ENCODE results near the gene PCSK5. TPM values are rescaled to one million over a fixed set of nuclear protein-coding genes. Genes with fewer than 3 reads are reported as not detected.

PCSK5 gene
- total RNA-seq, 1 experiment from 2014 or later = 7.5 TPM

DNA sequence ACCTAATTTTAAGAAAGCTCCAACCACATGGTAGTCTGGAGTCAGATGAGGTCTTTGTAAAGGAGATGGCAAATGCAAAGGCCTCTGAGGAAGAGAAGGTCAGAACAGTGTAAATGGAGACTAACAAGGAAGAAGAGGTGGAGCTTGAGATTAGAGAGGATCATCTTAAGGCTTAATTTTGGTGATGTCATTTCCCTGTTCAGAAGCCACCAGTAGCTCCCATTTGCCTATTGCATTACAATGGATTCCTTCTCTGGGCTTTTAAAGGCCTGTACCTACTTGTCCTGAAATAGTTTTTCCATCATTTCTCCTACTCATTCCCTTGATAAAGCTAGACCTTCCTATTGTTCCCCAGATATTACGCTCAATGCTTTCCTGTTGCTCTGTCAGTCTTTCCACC is 16.1 kb downstream of the PCSK5 start:
- Histone ChIP-seq H2BK120ac (ENCODE audit: low read depth, low read length, poor library complexity, severe bottlenecking) (no peak overlapping the region), H3K14ac (ENCODE audit: insufficient read depth, low read length) (no peak overlapping the region), H3K9me3 (ENCODE audit: control insufficient read depth, low read depth, low read length) (no peaks in the 10 kb centered on the region), H2BK15ac (ENCODE audit: low read depth, low read length) (no peak overlapping the region), H3T11ph (ENCODE audit: low read length) (no peak overlapping the region), H3K18ac (ENCODE audit: insufficient read length, low read depth, low read length) (no peak overlapping the region), H3K79me1 (ENCODE audit: insufficient read depth, low read depth, low read length, poor library complexity, severe bottlenecking) (no peaks in the 10 kb centered on the region), H3K4me1 (ENCODE audit: insufficient read depth, low read length) (peaks cover 6% of the 10 kb centered on the region; the same call in 1 of the 2 replicates), H3K79me2 (ENCODE audit: insufficient read depth, low read length) (peaks cover 10% of the 10 kb centered on the region; the same call in 1 of the 2 replicates), H2BK5ac (ENCODE audit: insufficient read length, low read length) (no peak overlapping the region), H3K23me2 (ENCODE audit: insufficient read length, low read depth, low read length, poor library complexity, severe bottlenecking) (no peaks in the 10 kb centered on the region), H2BK12ac (ENCODE audit: insufficient read length, low read depth, low read length) (no peak overlapping the region), H3K4me2 (ENCODE audit: insufficient read depth, insufficient read length, low read length) (no peak overlapping the region), H4K8ac (replicated peaks; ENCODE audit: insufficient read length, low read depth, low read length) (no peak overlapping the region), H3K9ac (ENCODE audit: extremely low read depth, insufficient read length, low read length) (no peak overlapping the region), H4K20me1 (ENCODE audit: control insufficient read depth, insufficient read depth, insufficient read length) (no peaks in the 10 kb centered on the region), H4K91ac (ENCODE audit: insufficient read length, low read depth, low read length) (no peak overlapping the region), H3K56ac (ENCODE audit: insufficient read length, low read depth, low read length) (no peak overlapping the region), H4K5ac (ENCODE audit: insufficient read length, low read depth, low read length) (no peak overlapping the region), H3K27ac (ENCODE audit: insufficient read length, low read depth, low read length) (no peak overlapping the region), H3K23ac (ENCODE audit: insufficient read length, low read depth, low read length) (no peak overlapping the region), H2AK5ac (ENCODE audit: insufficient read length, low read length) (no peak overlapping the region), H2AFZ (ENCODE audit: low read length) (no peak overlapping the region), H2BK20ac (ENCODE audit: low read depth, low read length, poor library complexity, severe bottlenecking) (no peak overlapping the region), H3K27me3 (ENCODE audit: insufficient read depth, low read length) (no peaks in the 10 kb centered on the region), H3K4ac (ENCODE audit: low read depth, low read length) (no peak overlapping the region)
- TF ChIP-seq, protein P1, sequence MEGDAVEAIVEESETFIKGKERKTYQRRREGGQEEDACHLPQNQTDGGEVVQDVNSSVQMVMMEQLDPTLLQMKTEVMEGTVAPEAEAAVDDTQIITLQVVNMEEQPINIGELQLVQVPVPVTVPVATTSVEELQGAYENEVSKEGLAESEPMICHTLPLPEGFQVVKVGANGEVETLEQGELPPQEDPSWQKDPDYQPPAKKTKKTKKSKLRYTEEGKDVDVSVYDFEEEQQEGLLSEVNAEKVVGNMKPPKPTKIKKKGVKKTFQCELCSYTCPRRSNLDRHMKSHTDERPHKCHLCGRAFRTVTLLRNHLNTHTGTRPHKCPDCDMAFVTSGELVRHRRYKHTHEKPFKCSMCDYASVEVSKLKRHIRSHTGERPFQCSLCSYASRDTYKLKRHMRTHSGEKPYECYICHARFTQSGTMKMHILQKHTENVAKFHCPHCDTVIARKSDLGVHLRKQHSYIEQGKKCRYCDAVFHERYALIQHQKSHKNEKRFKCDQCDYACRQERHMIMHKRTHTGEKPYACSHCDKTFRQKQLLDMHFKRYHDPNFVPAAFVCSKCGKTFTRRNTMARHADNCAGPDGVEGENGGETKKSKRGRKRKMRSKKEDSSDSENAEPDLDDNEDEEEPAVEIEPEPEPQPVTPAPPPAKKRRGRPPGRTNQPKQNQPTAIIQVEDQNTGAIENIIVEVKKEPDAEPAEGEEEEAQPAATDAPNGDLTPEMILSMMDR (conservative IDR thresholded peaks at IDR 0.05) = no peak
- Mint-ChIP-seq H3K9me3 (no peaks in the 10 kb centered on the region), H3K27ac (peak overlapping the region in 1 of 3 experiments; percentile 12; a peak in 2 of 7 replicates), H3K4me1 (peaks cover 10 to 15% of the 10 kb centered on the region in 2 experiments), H3K4me3 (no peak overlapping the region), H3K27me3 (ENCODE audit: low read depth) (no peaks in the 10 kb centered on the region), H3K36me3 (ENCODE audit: insufficient read depth in 1 of 3, low read depth in 3 of 3) (no peaks in the 10 kb centered on the region; a peak in 1 of 7 replicates)
- WGBS (ENCODE audit: extremely low coverage, insufficient read length, low lambda C conversion rate) = no CpG with 5 or more reads among the region's 1 CpG
- DNase-seq = no peak

Data from H9 (cell line).